IPS DF 6.9 (cell line): ENCODE measurements around the gene RRP7A.
A peak's percentile ranks its signal among the peaks of the same experiment; 100 is the strongest.
"Not testable (repeated sequence)": the region's sequence is repeated elsewhere in the genome, so short reads cannot be mapped to it uniquely, and the experiment has no call there.

Experiments
- DNase-seq: peaks from one replicate; pipeline ENCODE4 v3.0.0-alpha.2; 2013; ENCODE audit warnings: low read depth, low spot score
- H3K27ac ChIP-seq: one replicate; pipeline ENCODE4 v1.5.1; 2013; ENCODE audit warnings: low read length, control low read depth
- H3K27me3 ChIP-seq: 2 replicates; pipeline ENCODE4 v1.6.1; 2013; ENCODE audit warnings: mild to moderate bottlenecking, low read length; ENCODE audit not compliant: control insufficient read depth, insufficient read depth
- H3K36me3 ChIP-seq: 2 replicates; pipeline ENCODE4 v1.6.1; 2013; ENCODE audit warnings: low read length; ENCODE audit not compliant: control insufficient read depth, insufficient read depth
- H3K4me1 ChIP-seq: 2 replicates; pipeline ENCODE4 v1.6.1; 2013; ENCODE audit warnings: low read length; ENCODE audit not compliant: control insufficient read depth, insufficient read depth
- H3K4me3 ChIP-seq: 2 replicates; pipeline ENCODE4 v1.5.1; 2013; ENCODE audit warnings: mild to moderate bottlenecking, low read length
- H3K9me3 ChIP-seq: 2 replicates; pipeline ENCODE4 v1.6.1; 2013; ENCODE audit warnings: low read length, inconsistent platforms; ENCODE audit not compliant: control insufficient read depth, insufficient read depth
- WGBS: extraction: QIAGEN DNeasy Blood & Tissue Kit; methylation state at CpG from one replicate; pipeline ENCODE4 v1.1.7; 2013; ENCODE audit warnings: mixed read lengths, missing lambda C conversion rate; ENCODE audit not compliant: insufficient read length, insufficient coverage; 5-methylcytosine and 5-hydroxymethylcytosine counted together

RRP7A gene, protein sequence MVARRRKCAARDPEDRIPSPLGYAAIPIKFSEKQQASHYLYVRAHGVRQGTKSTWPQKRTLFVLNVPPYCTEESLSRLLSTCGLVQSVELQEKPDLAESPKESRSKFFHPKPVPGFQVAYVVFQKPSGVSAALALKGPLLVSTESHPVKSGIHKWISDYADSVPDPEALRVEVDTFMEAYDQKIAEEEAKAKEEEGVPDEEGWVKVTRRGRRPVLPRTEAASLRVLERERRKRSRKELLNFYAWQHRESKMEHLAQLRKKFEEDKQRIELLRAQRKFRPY

DNA sequence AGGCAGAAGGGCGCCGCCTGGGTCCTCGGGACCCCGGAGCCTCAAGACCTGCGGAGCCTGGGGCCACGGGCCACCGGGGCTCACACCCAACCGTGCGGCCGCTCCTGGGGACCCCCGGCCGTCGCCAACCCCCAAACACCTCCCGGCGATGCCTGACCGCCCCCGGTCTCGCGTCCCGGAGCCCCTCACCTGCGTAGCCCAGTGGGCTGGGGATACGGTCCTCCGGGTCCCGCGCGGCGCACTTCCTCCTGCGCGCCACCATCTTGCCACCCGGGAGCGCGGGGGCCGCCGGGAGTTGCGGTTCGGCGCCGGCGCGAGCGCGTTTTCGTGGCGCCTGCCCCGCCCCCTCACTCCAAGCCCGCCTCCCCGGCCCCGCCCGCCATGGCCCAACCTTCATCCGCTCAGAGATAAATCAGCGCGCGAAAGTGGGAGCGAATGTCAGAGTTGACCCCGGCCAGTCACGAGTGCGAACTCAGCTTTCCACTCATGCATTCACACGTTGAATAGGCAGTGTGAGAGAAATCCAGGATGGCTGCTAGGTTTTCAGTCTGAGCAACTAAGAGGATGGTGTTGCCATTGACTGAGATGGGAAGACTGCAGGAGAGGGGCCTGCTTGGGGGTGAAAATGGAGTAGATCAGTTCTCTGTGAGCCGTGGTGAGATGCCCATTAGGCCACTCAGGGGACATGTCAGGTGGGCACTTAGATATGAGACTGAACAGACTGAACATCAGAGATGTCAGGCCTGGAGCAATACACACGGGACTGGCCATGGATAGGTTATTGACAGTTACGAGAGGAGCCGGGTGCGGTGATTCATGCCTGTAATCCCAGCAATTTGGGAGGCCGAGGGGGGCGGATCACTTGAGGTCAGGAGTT, at the start of gene RRP7A:
TSS of gene RRP7A (minus strand) at position 272 of the 877 bp plus-strand sequence. CDS start at position 262, 10 bp downstream.
- WGBS, result no CpG with 5 or more reads among the region's 65 CpGs

GRCh38 chr22:42567950-42568349, 48.4 kb upstream of the RRP7A start:
- WGBS, result no CpG with 5 or more reads among the region's 6 CpGs
- not testable (repeated sequence) for H3K36me3 ChIP-seq, H3K27me3 ChIP-seq, H3K27ac ChIP-seq, DNase-seq, H3K4me3 ChIP-seq, H3K4me1 ChIP-seq, H3K9me3 ChIP-seq

More for the DNA sequence above, at the start of gene RRP7A:
- H3K9me3 ChIP-seq, result no peaks in the 10 kb centered on the region
- H3K4me3 ChIP-seq, result peak within 1 kb of the TSS; percentile 83
- H3K27ac ChIP-seq, result no peak within 1 kb of the TSS
- H3K27me3 ChIP-seq, result no peaks in the 10 kb centered on the region
- H3K4me1 ChIP-seq, result no peaks in the 10 kb centered on the region
- peaks cover 3% of the 10 kb centered on the region; the same call in 1 of the 2 replicates for H3K36me3 ChIP-seq
- no peak for DNase-seq

DNA sequence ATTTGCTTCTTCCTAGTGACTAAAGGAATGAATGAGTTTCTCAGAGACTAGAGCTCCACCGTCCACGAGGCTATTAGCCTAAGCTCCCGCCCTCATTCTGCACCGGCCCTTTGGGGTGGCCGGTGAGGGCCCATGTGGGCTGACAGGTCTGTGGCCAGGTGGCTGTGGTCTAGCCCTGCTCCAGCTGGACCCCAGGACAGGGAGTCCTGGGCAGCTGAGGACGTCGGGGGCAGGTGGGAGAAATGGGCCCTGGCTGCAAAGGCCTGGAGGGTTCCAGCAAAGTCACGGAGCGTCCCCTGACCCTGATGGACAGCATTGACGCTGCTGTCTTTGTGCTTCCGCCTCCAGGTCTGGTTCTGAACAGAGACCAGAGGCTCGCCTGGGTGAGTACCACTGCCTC, 46.4 kb upstream of the RRP7A start:
- no peaks in the 10 kb centered on the region; the same call in 1 of the 2 replicates for H3K4me1 ChIP-seq
- no peaks in the 10 kb centered on the region for H3K9me3 ChIP-seq
- no peaks in the 10 kb centered on the region for H3K27me3 ChIP-seq
- DNase-seq, result no peak
- H3K4me3 ChIP-seq, result no peak overlapping the region
- no CpG with 5 or more reads among the region's 12 CpGs for WGBS
- no peak overlapping the region for H3K27ac ChIP-seq
- no peaks in the 10 kb centered on the region for H3K36me3 ChIP-seq

GRCh38 chr22:42564699-42565098, 45.1 kb upstream of the RRP7A start:
- WGBS, result no CpG with 5 or more reads among the region's 17 CpGs
- no peaks in the 10 kb centered on the region for H3K9me3 ChIP-seq
- no peak overlapping the region for H3K4me3 ChIP-seq
- no peak overlapping the region for H3K27ac ChIP-seq
- no peaks in the 10 kb centered on the region; the same call in 1 of the 2 replicates for H3K27me3 ChIP-seq
- no peak for DNase-seq
- no peaks in the 10 kb centered on the region; the same call in 1 of the 2 replicates for H3K4me1 ChIP-seq
- no peaks in the 10 kb centered on the region for H3K36me3 ChIP-seq

DNA sequence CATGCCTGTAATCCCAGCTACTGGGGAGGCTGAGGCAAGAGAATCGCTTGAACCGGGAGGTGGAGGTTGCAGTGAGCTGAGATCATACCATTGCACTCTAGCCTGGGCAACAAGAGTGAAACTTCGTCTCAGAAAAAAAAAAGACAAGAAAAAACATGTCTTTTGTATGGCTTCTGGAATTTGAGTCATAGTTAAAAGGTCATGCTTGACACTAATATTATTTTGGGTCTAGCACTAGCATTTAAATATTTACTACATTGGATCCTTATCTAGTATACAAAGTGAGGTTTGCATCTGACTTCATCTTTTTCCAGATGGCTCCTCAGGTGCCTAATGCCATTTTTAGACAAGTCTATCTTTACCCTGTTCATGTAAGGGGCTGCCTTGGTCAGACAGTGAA, 44.3 kb upstream of the RRP7A start:
- WGBS, result no CpG with 5 or more reads among the region's 3 CpGs
- not testable (repeated sequence) for H3K27ac ChIP-seq, DNase-seq, H3K27me3 ChIP-seq, H3K4me1 ChIP-seq, H3K4me3 ChIP-seq, H3K9me3 ChIP-seq, H3K36me3 ChIP-seq

DNA sequence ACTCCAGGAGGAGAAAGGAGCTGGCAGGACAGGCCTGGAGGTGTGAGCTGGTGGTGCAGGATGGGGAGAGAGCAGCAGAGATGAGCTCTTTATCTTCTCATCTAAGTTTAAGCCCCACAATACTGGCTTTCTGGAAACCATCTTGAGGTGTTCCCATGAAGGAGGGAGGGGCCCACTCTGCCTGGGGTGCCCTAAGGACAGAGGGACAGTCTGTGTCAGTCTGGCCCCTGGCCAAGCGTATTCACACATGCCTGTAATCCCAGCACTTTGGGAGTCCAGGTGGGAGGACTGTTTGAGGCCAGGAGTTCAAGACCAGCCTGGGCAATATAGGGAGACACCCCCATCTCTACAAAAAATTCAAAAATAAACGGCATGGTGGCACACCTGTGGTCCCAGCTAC, 43.1 kb upstream of the RRP7A start:
- no peaks in the 10 kb centered on the region; the same call in 1 of the 2 replicates for H3K27me3 ChIP-seq
- H3K4me1 ChIP-seq, result no peaks in the 10 kb centered on the region; the same call in 1 of the 2 replicates
- H3K36me3 ChIP-seq, result no peaks in the 10 kb centered on the region
- no peaks in the 10 kb centered on the region for H3K9me3 ChIP-seq
- WGBS, result no CpG with 5 or more reads among the region's 2 CpGs
- H3K27ac ChIP-seq, result no peak overlapping the region
- DNase-seq, result no peak
- H3K4me3 ChIP-seq, result no peak overlapping the region

DNA sequence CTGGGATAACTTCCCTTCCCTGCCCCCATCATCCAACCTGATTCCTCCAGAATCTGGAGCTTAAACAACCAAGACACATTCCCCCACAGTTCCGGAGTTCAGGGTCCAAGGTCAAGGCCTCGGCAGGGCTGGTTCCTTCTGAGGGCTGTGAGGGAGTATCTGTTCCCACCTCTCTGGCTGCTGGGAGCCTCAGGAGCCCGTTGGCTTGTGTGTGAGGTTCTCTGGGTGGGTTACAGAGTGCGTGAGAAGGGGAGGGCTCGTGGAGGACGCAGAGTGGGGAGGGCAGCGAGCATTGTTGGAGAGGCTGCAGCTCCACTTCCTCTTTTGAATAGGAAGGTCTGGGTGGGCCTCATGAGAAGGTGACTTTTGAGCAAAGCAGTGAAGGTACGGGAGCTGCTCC, 42.7 kb upstream of the RRP7A start:
- Histone ChIP-seq H3K36me3 (no peaks in the 10 kb centered on the region), H3K27me3 (no peaks in the 10 kb centered on the region; the same call in 1 of the 2 replicates), H3K4me1 (no peaks in the 10 kb centered on the region; the same call in 1 of the 2 replicates), H3K27ac (no peak overlapping the region), H3K9me3 (no peaks in the 10 kb centered on the region), H3K4me3 (no peak overlapping the region)
- WGBS, result no CpG with 5 or more reads among the region's 8 CpGs
- no peak for DNase-seq

GRCh38 chr22:42561856-42562255, 42.3 kb upstream of the RRP7A start:
- no peak overlapping the region for H3K4me3 ChIP-seq
- H3K9me3 ChIP-seq, result no peaks in the 10 kb centered on the region
- no peaks in the 10 kb centered on the region for H3K36me3 ChIP-seq
- H3K27ac ChIP-seq, result no peak overlapping the region
- no peak for DNase-seq
- no CpG with 5 or more reads among the region's 5 CpGs for WGBS
- no peaks in the 10 kb centered on the region; the same call in 1 of the 2 replicates for H3K4me1 ChIP-seq
- H3K27me3 ChIP-seq, result no peaks in the 10 kb centered on the region; the same call in 1 of the 2 replicates

DNA sequence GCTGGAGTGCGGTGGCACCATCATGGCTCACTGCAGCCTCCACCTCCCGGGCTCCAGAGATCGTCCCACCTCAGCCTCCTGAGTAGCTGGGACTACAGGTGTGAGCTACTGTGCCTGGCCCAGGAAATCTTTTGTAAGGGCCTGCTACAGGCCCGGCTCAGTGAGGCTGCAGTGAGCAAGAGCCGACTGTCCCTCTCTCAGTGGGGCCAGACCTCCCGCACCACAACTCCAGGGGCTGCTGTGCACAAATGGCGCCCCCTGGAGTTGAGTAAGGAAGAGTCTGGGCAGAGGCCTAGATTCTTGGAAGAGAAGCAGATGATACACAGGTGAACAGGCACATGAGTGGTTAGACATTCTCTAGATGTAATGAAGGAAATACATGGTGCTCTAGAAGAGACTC, 41.2 kb upstream of the RRP7A start:
- no peak overlapping the region for H3K27ac ChIP-seq
- H3K4me1 ChIP-seq, result no peaks in the 10 kb centered on the region; the same call in 1 of the 2 replicates
- no peaks in the 10 kb centered on the region for H3K36me3 ChIP-seq
- DNase-seq, result no peak
- H3K27me3 ChIP-seq, result no peaks in the 10 kb centered on the region; the same call in 1 of the 2 replicates
- no peak overlapping the region for H3K4me3 ChIP-seq
- no peaks in the 10 kb centered on the region for H3K9me3 ChIP-seq
- no CpG with 5 or more reads among the region's 7 CpGs for WGBS

DNA sequence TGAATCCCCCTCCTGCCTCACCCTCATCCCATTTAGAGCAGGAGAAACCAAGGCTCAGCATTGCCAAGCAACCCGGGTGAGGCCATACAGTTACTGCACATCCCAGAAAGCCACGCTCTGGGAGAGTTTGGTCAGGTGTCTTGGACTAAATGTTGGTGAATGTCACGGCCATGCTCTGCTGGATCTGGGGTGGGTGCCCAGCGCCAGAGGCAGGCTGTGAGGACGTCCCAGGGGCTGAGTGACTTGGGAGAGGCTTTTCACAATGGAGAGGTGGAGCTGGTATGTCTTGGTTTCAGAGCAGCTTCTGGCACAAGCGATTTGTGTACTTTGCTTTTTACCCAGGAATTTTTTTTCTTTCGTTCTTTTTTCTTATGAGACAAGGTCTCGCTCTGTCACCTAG, 40.8 kb upstream of the RRP7A start:
- no peaks in the 10 kb centered on the region; the same call in 1 of the 2 replicates for H3K27me3 ChIP-seq
- no peaks in the 10 kb centered on the region for H3K9me3 ChIP-seq
- WGBS, result no CpG with 5 or more reads among the region's 8 CpGs
- H3K36me3 ChIP-seq, result no peaks in the 10 kb centered on the region
- H3K4me1 ChIP-seq, result no peaks in the 10 kb centered on the region; the same call in 1 of the 2 replicates
- DNase-seq, result no peak
- no peak overlapping the region for H3K4me3 ChIP-seq
- H3K27ac ChIP-seq, result no peak overlapping the region
